GM18868 (cell line): Measurements from ENCODE around the gene DHRS11.

Experiments used
- ATAC-seq: cut with Tn5 transposase; IDR thresholded peaks from one replicate; pipeline ENCODE4 v1.9.1; 2021; ENCODE audit warnings: mild to moderate bottlenecking, moderate library complexity; ENCODE audit not compliant: unreplicated experiment

The DHRS11 gene

GRCh38 chr17:36591434-36592315 is at the start of gene DHRS11:
Gene DHRS11, plus strand, starts transcription at chr17:36591879. Its CDS starts 131 bp downstream, at chr17:36592010.
- ATAC-seq = peak; percentile 77

GRCh38 chr17:36542755-36543154 is 48.9 kb upstream of the DHRS11 start:
- ATAC-seq = no peak

GRCh38 chr17:36544044-36544306 is 47.7 kb upstream of the DHRS11 start:
- ATAC-seq = no peak

DNA sequence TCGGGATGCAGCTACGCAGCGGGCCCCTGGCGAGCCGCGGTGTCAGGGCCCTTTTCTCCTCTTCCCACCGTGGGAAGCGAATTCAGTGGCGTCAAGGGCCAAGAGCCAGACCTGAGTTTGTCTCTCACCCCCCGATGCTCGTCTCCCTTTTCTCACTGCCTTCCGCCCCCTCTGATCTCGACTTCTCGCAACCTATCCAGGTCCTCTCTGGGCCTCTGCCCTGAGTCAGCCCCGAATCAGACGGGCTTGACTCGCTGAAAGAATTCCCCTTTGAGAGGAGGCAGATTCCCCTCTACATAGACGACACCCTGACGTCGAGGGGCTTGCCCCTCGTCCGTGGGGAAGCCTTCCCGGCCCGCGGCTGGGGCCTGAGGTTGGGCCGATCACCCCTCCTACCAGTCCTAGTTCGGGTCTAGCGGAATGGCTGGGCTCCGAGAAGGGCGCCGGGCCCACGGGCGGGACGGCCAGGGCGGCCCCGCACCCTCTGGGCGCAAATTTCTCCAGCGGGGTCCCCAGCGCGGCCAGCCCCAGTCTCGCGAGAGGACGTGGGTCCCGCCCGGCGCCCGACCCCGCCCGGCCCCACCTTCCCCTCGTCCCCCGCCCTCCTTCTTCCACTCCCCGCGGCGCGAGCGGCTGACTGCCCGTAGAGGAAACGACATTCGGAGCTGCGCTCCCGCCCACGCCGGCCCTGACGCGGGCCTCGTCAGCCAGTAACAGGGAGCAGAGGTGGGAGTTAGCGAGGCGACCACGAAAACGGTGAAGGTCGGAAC is 47.2 kb upstream of the DHRS11 start, which contains the start of gene GGNBP2:
Gene GGNBP2, plus strand, starts transcription at position 613 of the 770 bp plus-strand sequence. CDS start 806 bp downstream, outside the sequence.
- ATAC-seq = peak; percentile 54

GRCh38 chr17:36545077-36545464 is 46.6 kb upstream of the DHRS11 start:
- ATAC-seq = peak; percentile 35

DNA sequence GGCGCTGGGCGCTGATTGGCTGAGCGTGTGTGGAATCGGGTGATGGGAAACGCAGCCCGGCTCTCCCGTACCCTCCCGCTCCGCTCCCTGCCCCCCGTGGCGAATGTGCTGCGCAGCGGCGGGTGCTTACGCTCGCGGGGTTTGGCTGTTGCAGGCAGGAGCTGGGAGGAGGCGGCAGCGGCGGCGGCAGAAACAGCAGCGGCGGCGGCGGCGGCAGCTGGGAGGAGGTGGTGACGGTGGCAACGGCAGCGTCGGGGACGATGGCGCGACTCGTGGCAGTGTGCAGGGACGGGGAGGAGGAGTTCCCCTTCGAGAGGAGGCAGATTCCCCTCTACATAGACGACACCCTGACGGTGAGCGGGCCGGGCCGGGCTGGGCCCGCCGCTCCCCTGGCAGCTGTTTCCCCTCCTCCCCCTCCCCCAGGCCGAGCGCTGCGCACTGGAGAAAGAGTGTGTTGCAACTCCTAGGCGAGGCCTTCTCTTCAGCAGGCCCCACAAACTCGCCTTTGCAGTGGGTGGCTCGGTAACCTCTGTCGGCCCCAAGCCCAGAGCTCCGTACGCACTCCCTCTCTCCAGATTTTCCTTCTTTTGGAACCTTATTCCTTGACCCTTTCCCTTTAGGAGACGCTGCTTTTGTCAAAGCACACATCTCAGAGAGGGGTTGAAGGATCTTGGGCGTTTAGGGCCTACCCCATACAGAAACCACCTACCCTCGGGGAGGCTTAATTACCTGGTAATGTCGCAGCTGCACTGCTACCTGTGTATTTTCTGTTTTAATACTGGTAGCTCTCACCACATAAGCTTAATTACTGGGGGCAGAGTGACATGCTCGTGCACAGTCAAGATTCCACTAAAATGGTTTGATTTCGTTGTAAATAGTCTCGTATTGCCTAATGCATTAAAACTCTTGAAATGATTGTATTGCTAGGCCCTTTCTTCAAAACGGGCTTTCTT is 45.9 kb upstream of the DHRS11 start:
- peak; percentile 66 for ATAC-seq

GRCh38 chr17:36546418-36547093 is 45.1 kb upstream of the DHRS11 start:
- no peak for ATAC-seq

GRCh38 chr17:36547776-36548175 is 43.9 kb upstream of the DHRS11 start:
- no peak for ATAC-seq

DNA sequence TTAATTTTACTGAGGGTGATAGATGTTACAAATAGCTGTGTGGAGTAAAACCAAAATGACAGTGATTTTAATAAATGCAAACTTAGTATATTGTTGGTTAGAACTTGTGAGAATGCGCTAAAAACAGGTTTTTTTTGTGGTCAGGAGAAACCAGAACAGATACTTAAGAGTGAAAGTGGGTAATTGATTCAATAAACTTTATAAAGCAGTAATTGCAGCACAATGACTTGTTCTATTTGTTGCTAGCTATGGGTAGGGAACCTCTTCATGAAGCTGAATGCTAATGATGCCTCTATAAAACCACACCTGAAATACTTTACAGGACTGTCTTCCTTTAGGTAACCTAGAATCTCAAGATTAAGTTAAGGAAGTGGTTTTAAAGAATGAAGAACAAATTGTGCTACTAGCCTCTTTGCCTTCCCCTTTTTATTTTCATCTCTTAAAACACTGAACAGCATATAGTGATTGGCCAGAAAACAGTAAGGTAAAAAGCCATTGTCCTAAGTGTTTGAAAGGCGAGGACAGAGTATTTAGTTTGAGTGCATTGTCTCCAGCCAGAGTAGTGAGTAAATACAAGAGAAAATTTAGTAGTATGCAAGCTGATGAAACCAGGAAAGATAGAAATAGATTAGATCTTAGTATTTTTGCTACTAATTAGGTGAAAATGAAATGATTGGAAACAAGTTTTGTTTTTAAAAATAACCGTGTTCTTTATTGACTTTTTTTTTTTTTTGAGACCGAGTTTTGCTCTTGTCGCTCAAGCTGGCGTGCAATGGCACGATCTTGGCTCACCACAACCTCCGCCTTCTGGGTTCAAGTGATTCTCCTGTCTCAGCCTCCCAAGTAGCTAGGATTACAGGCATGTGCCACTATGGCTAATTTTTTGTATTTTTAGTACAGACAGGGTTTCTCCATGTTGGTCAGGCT is 40.9 kb upstream of the DHRS11 start:
- ATAC-seq = peak; percentile 45

- ATAC-seq = no peak
Observed at GRCh38 chr17:36553459-36553858, 38.2 kb upstream of the DHRS11 start.

- ATAC-seq = no peak
Observed at GRCh38 chr17:36566081-36566480, 25.6 kb upstream of the DHRS11 start.

DNA sequence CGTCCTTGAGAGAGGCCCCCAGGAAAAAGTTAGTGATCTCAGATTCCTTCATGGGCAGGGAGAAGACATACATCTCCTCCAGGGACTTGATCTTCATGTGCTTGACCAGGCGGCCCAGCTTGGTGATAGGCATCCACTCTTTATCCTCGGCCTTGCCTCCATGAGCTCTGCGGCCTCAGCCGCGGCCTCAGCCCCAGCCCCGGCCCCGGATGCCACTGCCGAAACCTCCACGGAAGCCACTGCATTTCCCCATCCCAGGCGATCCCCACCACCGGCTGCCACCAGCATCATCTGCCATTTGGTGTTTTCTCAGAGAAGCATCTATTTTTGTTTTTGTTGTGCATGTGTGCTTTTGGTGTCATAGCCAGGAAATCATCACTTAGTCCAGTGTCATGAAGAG is 16.7 kb upstream of the DHRS11 start:
- no peak for ATAC-seq

DNA sequence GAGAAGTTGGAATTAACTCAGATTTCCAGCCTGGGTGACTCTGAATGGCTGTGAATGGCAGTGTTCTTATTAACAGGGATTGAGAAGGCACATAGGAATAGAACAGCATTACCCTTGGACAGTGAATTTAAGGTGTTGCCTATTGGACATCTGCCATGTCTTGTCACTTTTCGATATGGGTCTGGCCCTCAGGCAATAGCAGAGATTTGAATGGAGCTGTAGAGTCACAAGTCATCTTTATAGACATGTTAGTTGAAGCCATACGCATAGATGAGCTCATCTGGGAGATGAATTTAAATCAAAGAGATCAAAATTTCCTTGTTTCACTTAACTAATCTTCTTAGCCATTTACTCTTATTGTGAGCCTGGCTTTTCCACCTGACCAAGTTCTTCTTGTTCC is 14.9 kb upstream of the DHRS11 start:
- no peak for ATAC-seq

DNA sequence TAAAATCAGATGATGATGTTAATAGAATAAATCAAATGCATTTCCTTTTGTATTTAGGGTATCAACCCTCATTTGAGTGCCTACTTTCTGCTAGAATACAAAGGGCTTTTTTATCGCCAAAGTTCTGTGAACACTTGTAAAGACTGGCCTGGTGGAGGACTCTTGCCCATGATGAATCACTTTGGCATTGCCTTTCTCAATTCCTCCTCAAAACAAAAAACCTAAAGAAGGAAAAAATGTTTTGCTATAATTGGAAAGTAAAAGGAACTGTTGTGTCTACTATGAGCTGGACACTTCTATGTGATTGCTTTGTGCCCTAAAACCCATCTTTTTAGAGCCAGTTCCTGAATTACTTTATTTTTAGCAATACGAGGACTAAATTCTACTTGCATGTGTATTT is 13.0 kb upstream of the DHRS11 start:
- no peak for ATAC-seq

- ATAC-seq = no peak
Observed at GRCh38 chr17:36583787-36584186, 7.9 kb upstream of the DHRS11 start.

- ATAC-seq = no peak
Observed at GRCh38 chr17:36586138-36586537, 5.5 kb upstream of the DHRS11 start.

GRCh38 chr17:36590082-36590481 is 1.6 kb upstream of the DHRS11 start:
- no peak for ATAC-seq

DNA sequence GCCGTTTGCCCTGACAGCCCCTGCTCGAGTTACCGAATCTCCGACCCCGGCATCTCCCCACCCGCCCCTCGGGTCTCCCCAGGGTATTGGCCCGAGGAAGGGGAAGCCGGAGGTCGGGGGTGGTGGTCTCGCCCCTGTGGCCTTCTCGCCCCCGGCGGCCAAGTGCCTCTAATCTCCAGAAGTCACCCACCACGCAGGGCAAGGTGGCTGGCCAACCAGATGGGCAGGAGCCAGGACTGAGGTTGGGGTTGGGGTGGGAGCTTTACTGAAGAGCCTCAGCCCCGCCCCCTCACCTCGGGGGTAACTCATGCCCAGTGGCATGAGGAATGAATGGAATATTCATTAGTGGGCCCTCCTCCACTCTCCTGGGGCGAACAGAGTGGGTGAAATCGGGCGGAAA is 637 bp downstream of the DHRS11 start:
- no peak for ATAC-seq

DNA sequence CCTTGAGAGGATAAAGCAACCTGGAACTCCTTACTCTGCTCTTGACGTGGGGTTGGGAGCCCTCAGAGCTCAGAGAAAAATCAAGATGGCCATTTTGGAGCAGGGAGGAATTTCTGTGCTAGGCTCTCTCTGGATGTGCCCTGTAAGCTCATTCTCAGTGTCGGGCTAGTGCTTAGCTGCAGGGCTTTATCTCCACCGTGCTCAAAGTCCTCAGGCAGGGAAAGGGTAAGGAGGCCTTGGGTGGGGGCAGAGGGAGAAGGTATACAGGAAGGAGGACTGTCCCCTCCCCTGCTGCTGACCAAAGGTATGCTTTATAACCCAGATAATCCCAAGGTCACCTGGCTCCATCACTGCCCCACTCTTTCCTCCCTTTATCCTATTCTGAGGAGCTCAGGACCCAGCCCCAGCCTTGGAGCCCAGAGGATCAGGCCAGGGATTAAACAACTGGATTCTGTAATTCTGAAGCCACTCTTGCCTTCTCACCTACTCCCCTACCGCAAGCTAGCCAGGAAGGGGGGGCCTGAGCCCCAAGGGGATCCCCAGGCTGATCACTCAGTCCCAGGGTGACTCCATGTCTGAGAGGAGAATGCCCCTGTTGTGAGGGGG is 1.1 kb downstream of the DHRS11 start:
- ATAC-seq = no peak
